C4-2B (cell line): ENCODE results near the gene AUTS2.

ENCODE experiments used
- ZFX ChIP-seq: fragments of 450-650 bp; IDR thresholded peaks from 2 replicates; pipeline ENCODE4 v1.6.1; 2017
- TF ChIP-seq, protein P1 (sequence below): fragments of 450-650 bp; conservative IDR thresholded peaks from 2 replicates; pipeline ENCODE4 v1.5.1; 2017; ENCODE audit warnings: mild to moderate bottlenecking

DNA sequence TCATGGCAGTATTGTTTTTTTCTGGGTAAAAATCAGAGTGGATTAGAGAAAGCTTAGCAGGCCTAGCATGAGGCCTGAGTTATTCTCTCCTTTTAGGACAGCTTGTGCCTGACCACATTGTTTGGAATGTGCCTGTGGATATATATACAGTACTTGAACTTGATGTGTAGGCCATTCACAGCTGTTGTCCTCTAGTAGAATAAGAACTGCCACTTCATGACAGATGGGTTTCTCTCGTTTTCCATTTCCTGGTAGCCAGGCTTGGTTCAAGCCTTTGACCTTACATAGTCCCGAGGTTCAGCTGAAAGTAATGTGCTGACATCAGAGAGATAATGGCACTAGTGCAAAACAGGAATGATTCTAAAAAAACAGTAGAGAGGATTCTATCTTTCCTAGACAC is 473.9 kb downstream of the AUTS2 start:
- TF ChIP-seq, protein P1, sequence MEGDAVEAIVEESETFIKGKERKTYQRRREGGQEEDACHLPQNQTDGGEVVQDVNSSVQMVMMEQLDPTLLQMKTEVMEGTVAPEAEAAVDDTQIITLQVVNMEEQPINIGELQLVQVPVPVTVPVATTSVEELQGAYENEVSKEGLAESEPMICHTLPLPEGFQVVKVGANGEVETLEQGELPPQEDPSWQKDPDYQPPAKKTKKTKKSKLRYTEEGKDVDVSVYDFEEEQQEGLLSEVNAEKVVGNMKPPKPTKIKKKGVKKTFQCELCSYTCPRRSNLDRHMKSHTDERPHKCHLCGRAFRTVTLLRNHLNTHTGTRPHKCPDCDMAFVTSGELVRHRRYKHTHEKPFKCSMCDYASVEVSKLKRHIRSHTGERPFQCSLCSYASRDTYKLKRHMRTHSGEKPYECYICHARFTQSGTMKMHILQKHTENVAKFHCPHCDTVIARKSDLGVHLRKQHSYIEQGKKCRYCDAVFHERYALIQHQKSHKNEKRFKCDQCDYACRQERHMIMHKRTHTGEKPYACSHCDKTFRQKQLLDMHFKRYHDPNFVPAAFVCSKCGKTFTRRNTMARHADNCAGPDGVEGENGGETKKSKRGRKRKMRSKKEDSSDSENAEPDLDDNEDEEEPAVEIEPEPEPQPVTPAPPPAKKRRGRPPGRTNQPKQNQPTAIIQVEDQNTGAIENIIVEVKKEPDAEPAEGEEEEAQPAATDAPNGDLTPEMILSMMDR, result no peak
- TF ChIP-seq ZFX, result no peak
